Right lobe of liver (tissue), 4 donors: ENCODE data around the gene EGFLAM.

ENCODE experiments used
- POLR2A ChIP-seq: fragments of 450-650 bp; IDR thresholded peaks from one replicate; pipeline ENCODE4 v1.6.1; 2017; ENCODE audit warnings: antibody characterized with exemption, mild to moderate bottlenecking
- TF ChIP-seq, protein P1 (sequence below), 4 donors: fragments of 200-600 bp in 3 of 4; fragments of 450-650 bp in 1 of 4; IDR thresholded peaks; one replicate each; pipeline versions ENCODE4 v1.5.1 to v1.8.0; 2016 to 2022; ENCODE audit warnings: antibody characterized with exemption in 4 of 4, mild to moderate bottlenecking in 2 of 4
- donor health status: DM: no; HTN: no; CAD: no.
- donor health status: DM: no; HTN: no; CAD: no.
- donor health status: DM: no; HTN: yes; CAD: no.

DNA sequence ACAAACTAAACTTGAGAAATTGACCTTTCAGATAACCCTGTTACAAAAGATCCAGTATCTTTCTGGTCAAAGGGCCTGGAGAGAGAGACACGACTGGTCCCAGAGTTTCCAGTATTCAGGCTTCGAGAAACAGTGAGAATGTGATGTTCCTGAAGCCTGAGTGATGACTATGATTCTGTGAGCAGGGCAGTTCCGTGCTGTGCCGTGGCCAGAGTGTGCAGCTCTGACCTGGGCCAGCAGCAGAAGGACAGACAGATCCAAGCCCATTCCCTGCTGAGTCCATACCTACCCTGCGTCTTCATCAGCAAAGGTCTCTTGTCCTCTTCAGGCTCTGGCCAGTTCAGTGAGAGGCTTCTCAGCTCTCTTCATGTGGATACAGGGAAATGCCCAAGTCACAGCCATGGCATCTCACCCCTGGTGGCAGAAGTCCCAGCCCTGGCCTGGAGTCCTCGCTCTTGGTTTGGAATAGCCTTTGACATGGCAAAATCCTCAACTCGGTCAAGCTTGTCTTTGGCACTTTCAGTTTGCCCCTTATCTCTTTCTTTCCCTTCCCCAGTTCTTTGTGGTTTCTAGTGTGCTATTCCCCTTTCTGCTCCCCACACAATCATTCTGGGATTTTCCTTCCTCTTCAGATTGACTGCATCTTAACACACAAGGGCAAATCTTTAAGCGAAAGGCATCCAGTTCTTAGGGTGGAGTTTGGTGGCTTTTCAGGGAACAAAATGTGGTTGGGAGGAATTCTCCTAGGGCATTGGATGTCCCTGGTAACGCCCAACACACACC lies 190.4 kb downstream of the EGFLAM start:
- no peak for TF ChIP-seq POLR2A
- TF ChIP-seq, protein P1, sequence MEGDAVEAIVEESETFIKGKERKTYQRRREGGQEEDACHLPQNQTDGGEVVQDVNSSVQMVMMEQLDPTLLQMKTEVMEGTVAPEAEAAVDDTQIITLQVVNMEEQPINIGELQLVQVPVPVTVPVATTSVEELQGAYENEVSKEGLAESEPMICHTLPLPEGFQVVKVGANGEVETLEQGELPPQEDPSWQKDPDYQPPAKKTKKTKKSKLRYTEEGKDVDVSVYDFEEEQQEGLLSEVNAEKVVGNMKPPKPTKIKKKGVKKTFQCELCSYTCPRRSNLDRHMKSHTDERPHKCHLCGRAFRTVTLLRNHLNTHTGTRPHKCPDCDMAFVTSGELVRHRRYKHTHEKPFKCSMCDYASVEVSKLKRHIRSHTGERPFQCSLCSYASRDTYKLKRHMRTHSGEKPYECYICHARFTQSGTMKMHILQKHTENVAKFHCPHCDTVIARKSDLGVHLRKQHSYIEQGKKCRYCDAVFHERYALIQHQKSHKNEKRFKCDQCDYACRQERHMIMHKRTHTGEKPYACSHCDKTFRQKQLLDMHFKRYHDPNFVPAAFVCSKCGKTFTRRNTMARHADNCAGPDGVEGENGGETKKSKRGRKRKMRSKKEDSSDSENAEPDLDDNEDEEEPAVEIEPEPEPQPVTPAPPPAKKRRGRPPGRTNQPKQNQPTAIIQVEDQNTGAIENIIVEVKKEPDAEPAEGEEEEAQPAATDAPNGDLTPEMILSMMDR (IDR thresholded peaks at IDR 0.05): no peak
